CD4-positive, alpha-beta T cell treated with Interleukin-17A for 1 hour (primary cell): ENCODE results near the gene ING4.
A peak's percentile ranks its signal among the peaks of the same experiment; 100 is the strongest.
"Not testable (repeated sequence)": the region's sequence is repeated elsewhere in the genome, so short reads cannot be mapped to it uniquely, and the experiment has no call there.

Source experiments
- DNase-seq: peaks from one replicate; pipeline ENCODE4 v3.0.0-alpha.2; 2020

Gene ING4

DNA sequence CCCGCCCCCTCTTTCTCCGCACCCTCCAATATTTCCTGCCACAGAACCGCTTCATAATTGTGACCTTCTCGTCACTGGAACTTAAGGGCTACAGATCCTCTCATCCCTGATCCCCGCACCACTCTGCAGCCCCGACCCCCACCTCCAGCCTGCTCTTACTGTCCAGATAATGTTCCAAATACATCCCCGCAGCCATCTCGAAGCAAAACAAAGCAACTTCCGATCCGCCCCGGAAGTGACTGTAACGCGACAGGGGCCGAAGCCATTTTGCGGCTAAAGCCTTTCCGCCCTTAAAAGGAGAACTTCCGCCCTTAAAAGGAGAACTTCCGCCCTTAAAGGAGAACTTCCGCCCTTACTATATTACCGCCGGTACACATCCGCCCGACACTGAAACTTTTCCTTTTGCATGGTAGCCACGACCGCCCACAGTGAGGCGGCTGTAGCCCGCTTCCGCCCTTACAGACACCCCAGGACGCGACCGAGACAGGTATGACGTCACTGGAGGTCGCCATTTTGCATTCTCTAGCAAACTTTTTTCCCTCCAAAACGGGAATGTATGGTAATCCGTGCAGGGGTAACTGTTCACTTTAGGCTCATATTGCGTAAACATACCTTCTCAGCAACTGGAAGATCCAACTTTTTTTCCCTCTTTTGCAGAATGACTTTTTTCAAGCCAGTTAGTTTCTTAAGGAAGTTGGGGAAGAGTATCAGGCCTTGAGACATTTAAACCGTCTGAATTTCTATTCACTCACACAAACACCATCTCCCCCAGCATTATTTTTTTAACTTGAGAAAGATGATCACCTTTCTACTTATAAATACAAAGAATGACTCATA, at the start of gene ING4:
Gene ING4 (minus strand): TSS at position 214 of the 837 bp plus-strand sequence. CDS start 18 bp downstream, at position 196.
- DNase-seq, result peak; percentile 99

DNA sequence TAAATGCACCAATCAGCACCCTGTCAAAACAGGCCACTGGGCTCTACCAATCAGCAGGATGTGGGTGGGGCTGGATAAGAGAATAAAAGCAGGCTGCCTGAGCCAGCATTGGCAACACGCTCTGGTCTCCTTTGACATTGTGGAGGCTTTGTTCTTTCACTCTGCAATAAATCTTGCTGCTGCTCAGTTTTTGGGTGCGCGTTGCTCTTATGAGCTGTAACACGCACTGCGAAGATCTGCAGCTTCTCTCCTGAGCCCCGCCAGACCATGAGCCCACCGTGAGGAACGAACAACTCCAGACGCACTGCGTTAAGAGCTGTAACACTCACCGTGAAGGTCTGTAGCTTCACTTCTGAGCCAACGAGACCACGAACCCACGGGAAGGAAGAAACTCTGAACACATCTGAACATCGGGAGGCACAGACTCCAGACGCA, 46.1 kb upstream of the ING4 start:
- peak; percentile 46 for DNase-seq

DNA sequence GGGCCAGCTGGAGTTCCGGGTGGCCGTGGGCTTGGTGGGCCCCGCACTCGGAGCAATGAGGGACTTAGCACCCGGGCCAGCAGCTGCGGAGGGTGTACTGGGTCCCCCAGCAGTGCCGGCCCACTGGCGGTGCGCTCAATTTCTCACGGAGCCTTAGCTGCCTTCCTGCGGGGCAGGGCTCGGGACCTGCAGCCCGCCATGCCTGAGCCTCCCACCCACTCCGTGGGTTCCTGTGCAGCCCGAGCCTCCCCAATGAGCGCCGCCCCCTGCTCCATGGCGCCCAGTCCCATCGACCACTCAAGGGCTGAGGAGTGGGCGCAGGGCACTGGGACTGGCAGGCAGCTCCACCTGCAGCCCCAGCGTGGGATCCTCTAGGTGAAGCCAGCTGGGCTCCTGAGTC, 45.4 kb upstream of the ING4 start:
- not testable (repeated sequence) for DNase-seq

DNA sequence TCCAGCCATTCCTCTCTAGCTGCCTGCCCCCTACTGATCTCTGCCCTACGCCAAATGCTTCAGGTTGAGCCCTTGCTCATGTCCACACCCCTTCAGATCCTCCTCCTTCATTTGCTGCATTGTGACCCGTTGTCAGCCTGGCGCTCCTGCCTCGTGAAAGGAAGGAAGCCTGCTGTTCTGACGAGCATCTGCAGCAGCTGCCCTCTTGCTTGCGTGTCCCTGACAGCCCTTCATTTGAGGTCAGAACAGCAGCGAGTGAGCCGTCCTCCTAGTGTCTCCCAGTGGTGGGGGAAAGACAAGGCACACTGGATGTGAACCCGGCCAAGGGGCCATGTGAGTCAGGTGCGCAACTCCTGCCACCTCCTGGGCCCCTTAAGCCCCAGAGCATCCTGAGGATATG, 40.7 kb upstream of the ING4 start:
- no peak for DNase-seq

DNA sequence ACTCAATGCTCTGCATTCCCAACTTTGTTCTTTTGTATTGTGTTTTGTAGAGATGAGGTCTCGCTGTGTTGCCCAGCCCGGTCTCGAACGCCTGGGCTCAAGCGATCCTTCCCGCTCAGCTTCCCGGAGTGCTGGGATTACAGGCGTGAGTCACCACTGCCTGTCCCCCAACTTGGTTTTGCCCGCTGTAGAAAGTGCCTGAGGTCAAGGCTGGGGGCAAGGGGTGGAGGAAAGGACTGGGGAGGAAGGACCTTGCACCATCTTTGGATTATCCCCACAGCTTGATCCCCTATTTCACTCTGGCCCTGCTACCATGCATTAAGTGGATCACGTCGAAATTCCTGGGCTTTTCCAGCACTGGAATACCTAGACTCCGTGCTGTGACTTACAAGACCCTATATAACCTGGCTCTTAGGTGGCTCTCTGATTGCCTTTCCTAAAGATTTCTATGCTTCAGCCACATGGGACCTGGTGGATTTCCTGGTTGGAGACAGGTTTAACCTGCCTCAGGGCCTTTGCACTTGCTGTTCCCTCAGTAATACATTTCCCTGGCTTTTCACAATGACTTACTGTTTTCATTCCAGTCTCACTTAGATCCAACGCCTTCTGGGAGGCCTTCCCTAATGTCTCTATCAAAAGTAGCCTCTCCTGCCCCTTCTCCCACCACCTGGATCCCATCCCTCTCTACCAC, 38.3 kb upstream of the ING4 start:
- no peak for DNase-seq

DNA sequence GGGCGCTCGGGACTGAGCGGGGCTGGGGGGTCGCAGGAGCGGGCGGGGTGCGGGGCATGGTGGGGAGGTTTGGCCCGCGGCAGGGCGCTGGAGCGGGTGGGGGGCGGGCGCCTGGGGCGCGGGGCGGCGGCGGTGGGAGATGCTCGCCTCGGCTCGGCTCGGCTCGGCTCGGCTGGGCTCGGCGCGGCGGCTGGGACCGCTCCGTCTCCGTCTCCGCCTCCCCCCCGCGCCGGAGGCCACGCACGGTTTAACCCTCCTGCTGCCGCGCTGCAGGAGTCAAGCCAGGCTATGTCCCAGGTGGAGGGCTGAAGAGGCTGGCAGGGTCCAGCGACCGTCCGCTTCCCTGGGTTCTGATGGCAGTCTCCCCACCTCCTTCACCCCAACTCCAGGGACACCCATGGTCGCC, 37.7 kb upstream of the ING4 start, which contains the start of gene PIANP:
Gene PIANP (minus strand): TSS at position 170 of the 406 bp plus-strand sequence. CDS start 2,754 bp downstream, outside the sequence.
- DNase-seq, result peak; percentile 38

DNA sequence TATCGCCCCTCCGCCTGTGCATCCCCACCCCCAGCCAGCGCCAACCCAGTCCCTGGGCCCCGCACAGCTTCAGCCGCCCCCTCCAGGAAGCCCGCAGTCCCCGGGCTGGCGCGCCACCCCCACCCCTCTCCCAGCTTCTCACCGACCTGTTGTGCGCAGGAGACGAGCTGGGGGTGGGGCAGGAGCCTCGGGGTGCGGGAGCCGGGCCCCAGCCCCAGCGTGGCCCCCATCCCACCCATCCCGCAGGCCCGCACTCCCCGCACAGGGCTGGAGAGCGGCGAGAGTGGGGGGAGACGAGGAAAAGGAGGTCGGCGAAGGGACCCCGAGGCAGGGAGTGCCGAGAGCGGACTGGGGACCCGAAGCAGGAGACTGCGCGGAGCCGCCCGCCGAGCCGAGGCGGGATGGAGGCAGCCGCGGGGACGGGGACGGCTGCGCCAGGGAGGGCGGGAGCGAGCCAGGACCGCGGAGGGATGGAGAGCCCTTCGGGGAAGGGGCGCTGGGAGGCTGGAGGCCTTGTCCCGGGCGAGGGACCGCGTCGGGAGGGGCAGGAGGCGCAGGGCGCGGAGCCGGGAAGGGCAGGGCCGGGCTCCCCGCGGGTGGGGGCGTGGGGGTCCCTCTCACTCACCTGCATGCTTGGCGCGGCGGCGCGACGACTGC, 37.2 kb upstream of the ING4 start:
- DNase-seq, result no peak

DNA sequence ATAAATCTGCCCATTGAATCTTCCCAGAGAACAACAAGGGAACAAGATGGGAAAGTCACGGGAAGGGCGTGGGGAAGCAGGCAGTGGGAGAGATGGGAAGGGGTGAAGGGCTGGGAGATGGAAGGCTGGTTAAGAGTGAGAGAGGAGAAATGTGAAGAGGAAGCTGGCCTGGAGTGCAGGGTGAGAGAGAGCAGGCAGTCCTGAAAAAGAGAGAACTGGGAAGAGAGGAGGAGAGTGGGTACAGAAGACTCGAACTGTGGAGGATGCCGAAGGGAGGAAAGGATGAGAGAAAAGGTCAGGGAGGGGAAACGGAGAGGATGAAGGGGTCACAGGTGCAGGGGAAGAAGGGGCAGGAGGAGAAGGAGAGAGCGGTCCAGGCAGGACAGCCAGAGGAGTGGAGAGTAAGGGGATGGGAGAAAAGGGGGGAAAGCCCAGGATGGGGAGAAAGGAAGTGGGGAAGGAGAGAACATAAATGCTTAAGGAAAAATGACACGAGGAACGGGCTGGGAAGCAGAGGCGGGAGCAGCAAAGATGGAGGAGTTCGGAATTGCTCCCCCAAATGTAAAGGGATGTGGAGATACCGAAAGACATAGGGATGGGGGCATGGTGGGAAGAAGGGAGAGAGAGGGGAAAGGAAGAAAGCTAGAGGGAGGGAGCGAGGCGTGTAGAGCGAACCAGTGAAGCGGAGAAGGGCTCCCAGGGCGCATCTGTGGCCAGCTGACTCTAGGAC, 36.5 kb upstream of the ING4 start:
- no peak for DNase-seq

DNA sequence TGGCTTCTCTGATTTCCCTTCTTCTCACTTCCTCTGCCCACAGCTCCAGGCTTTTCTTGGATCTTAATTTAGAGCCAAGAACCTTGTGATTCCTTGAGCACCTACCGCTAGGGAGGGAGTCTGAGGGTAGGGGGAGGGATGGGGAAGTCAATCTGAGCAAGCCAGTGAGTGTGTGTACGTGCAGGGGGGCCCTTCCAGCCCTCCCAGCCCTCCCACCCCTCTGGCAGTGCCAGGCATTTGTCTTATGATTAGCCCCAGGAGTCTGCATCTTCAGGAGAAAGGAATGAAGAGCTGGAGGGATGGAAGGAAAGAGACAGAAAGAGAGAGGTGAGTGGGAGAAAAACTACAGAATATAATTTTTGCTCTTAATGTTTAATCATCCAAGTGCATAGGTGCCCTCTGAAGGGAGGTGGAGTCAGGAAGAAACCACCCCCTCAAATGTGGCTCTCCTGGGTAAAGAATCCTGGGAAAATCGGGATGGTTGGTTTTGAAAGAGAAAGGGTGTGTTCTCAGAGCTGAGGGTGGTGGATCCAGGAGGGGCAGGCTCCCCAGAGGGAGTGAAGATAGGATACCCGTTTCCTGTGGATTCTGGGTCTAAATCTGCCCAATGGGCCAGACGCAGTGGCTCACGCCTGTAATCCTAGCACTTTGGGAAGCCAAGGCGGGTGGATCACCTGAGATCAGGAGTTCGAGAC, 35.6 kb upstream of the ING4 start:
- no peak for DNase-seq

DNA sequence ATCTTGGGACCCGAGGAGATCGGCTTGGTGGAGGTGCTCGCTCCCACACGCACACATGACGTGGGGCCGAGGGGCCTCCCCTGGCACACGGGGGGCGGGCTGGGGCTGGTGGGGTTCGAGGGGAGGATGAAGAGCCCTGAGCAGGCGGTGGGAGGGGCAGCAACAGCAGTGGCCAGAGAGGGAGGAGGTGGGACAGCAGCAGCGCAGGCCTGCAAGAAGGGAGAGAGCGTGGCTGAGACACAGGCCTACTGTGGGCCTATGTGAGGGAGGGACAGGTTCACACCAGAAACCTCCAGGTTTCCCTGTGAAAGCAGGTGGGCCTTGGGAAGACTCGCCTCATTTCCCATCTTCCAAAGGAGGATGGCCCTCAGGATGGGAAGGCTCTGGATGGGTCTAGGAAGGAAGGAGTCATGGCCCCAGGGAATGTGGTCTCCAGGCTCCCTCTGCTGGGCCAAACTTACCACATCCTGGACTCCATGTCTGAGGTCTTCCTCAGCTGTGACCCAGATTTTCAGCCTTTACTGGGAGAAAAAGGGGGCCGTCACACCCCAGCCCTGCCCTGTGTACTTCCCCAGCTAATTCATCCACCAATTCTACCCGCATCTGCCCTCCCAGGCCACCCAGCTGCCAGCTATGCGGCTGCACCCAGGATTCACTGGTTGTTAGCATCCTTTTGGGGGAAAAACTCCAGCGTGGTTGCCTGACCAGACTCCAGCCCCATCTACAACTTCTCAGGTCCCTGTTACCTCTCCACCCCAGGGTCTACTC, 34.8 kb upstream of the ING4 start:
- peak; percentile 32 for DNase-seq

DNA sequence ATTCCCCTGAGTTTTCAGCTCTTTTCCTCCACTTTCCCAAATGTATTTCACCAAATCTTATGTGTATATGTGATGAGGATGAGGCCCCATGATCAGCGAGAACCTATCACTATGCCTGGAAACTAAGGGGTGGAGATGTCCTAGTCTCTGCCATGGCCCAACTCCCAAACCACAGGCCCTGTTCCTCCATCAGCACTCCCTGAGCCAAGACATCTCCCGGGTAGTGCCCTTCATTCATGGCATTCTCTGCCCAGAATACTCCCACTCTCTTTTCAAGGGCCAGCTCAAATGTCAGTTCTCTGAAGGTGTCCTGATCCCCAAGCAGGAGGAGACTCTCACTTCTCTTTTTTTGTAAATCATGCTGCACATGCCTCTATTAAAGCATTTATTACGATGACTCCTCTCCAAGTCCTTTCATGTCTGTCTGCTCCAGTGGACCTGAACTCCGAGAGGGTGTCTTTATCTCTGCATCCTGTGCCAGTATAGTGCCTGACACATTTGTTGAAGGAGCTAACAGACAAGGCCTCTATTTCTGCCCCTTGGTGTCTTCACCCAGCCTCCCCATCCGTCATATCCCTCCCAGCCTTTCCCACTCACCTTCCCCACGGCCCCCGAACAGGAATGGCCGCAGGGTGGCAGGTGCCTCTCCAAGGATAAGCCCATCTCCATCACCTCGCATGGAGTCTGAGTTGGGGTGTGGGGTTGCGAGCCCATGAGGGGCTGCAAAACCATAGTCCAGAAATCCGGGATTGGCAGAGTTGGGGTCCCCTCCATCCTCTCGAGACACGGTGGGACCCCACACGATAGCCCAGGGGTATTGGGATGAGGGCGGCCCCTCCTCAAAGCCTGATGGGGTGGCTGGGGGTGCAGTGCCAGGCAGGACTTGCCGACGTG, 34.0 kb upstream of the ING4 start:
- DNase-seq, result no peak

DNA sequence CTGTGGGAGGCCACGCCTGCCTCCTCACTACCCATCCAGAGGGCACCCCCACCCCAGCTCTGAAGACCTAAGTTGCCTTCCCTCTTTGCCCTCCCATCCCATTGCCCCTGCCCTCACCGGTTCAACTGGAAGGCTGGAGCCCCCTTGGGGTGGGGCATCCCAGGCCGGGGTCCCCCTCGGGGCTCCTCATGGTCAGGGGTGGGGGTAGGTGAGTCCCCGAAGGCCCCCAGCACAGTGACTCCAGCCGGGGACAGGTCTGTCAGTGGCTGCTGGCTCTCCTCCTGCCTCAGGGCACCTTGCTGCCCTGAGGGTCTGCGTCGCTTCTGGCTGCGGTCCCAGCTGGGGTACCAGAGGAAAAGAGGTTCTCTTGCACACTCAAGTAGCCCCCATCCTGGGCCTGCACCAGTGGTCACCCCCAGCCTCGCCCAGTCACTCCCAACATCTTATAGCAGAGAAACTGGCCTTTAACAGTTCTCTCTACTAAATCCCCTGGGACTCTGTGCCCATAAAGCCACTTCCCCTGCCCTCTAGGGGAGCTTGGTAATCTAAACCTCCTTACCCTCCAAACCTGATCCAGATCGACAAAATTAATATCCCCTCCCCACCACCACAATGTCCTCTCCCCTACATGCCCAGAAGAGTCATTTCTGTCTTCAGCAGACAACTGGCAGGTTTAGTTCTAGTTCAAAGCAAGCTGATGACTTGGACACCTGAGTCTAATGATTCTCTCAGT, 32.6 kb upstream of the ING4 start:
- DNase-seq, result no peak

DNA sequence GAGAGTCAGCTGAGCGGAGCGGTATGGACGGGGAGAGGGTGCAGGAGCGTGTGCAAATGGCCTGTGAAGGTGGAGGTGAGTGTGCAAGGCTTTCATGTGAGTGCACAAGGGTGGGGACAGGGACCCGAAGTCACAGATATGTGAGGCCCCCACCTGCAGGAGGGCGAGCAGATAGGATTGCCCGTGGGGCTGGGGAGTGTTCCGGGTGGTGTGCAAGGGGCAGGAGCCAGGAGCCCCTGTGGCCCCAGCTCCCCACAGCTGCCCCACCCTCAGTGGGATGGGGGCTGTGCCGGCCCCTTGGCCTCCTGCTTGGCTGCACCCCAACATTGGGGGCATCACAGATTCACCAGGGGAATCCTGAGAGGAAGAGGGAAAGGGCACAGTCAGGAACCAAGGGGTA, 31.8 kb upstream of the ING4 start:
- DNase-seq, result no peak

DNA sequence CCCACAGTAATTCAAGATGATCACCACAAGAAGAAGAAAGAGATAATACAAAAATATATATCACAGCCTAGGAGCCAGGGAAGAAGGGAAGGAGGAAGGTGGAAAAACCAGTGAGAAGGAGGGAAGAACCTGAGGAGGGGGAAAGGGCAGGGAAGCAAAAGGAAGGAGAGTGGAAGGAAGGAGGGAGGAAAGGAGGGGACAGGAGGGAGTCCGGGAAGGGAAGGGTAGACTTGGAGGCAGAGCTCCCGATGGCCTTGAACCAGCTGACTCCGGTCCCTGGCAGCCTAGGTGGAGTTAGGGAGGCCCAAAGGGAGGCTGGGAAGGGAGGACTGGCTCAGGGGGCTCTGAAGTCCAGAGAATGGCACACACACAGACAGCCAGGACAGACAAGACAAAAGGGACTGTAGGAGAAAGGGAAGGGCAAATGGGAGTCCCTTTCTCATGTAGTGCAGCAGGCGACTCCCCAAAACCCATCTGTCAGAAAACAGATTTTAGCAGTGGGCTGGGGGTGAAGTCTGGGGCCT, 31.0 kb upstream of the ING4 start:
- no peak for DNase-seq

DNA sequence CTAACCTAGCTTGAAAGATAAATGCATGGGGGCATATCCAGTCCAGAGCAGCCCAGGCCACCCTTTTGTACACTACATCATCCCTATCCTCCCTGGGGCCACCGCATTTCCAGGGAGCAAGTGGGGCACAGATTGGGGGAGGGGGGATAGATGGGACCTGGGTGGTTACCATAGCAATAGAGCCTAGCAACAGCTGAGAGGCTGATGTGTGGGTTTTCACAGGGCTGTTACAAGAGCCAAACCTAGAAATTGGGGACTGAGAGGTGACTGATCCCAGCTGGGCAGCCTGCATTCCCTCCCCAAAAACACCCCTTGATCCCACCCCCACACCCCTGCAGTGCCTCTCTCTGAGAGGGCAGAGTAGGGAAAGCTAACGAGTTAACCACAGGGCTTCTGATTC, 30.0 kb upstream of the ING4 start:
- no peak for DNase-seq

DNA sequence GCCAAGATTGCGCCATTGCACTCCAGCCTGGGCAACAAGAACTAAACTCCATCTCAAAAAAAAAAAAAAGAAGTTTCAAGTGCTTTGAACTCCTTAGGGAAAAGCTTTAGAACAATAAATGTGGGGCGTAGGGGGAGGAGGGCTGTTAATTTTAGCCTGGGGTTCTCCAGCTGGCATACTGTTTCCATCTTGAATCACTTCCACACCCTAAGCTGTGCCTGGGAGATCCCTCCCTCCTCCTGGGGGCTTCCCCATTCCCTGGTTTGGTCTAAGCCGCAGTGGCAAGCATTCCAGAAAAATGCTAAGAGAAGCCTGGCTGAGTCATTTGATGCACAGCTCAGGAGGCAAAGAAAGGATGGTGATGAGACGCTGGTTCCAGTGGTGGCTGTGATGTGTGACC, 28.6 kb upstream of the ING4 start:
- DNase-seq, result no peak

DNA sequence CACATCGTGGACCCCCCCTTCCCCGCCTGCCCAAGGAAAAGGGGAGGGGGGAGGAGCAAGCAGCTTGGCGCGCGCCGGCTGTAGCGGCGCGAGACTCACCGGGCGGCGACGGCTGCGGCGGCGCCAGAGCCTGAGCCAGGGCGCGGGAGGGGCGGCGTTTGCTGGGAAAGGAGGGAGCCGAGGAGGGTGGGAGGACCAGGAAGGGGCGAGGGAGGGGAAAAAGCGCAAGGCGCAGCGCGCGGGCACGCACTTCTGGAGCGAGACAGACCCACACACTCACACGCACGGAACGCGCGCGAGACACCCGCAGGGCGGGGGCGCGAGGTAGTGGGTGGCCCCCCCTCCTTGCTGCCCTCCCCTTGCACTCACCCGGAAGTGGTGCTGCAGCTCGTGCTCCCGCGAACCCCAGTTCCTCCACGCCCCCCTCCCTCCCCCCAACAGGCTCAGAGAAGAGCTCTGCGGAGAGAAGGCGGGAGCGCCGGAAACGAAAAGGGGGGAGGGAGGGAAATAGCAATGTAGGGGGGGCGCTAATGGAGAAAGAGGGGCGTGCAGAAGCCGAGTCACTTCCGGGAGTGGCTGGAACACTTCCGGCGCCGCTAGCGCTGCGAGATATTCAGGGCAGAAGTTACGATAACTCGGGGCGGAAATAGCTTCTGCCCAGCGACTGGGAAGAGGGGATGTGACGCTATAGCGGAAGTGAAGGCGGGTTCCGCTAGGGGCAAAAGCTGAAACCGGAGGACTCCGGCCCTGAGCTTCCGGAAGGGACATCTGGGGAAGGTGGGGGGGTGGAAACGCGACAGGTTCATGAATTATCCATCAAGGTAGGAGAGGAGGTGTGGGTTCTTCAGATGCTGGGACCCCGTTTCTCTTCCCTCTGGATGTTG, 26.3 kb upstream of the ING4 start, which contains the start of gene ZNF384:
Gene ZNF384 (minus strand): TSS at position 377 of the 884 bp plus-strand sequence. CDS start 9,855 bp downstream, outside the sequence.
- peak; percentile 99 for DNase-seq

DNA sequence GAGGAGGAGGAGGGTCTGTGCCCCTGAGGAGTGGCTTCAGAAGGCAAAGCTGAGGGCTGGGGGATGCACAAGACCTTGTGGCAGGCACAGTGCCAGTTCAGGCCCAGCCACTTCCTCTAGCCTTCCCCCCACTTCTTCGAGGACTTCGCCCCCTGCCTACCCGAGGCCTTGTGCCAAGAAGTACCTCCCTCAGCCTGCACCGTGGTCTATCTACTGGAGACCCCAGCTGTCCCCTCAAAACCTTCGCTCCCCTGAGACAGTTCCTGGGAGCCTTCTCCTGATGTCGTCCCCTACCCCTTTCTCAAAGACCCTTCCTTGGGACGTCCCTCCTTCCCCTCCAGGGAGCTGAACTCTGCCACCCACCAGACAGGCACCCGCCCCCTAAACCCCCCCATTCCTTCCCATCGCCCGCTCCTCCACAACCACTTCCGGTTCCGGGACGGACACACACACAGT, 25.7 kb upstream of the ING4 start:
- DNase-seq, result peak; percentile 59
